Activated CD4-positive, CD25-positive, alpha-beta regulatory T cell treated with anti-CD3 and anti-CD28 coated beads, Interleukin-2, amount 50 U/mL, for 72 hours (primary cell): ENCODE data around the gene ASPDH.

Source experiments
- DNase-seq: peaks from one replicate; pipeline ENCODE4 v3.0.0; 2021

ASPDH gene

GRCh38 chr19:50494186-50495019 is 19.3 kb downstream of the ASPDH start:
- no peak for DNase-seq

- DNase-seq: no peak
Measured at GRCh38 chr19:50493171-50493570, 20.5 kb downstream of the ASPDH start.

GRCh38 chr19:50492303-50493052 is 21.2 kb downstream of the ASPDH start:
- DNase-seq: no peak

GRCh38 chr19:50490991-50491472 is 22.7 kb downstream of the ASPDH start:
- DNase-seq: no peak

GRCh38 chr19:50490411-50490811 is 23.3 kb downstream of the ASPDH start:
- no peak for DNase-seq

GRCh38 chr19:50489461-50490011 is 24.2 kb downstream of the ASPDH start:
- DNase-seq: no peak

- no peak for DNase-seq
Measured at GRCh38 chr19:50488389-50489194, 25.1 kb downstream of the ASPDH start.

GRCh38 chr19:50486823-50487515 is 26.7 kb downstream of the ASPDH start:
- DNase-seq: peak; percentile 74

GRCh38 chr19:50485284-50485955 is 28.3 kb downstream of the ASPDH start:
- DNase-seq: no peak

GRCh38 chr19:50482916-50483315 is 30.8 kb downstream of the ASPDH start:
- no peak for DNase-seq

- DNase-seq: no peak
Measured at GRCh38 chr19:50482271-50482855, 31.4 kb downstream of the ASPDH start.

GRCh38 chr19:50481351-50482149 is 32.2 kb downstream of the ASPDH start:
- no peak for DNase-seq

- DNase-seq: no peak
Measured at GRCh38 chr19:50480281-50481111, 33.2 kb downstream of the ASPDH start.

GRCh38 chr19:50479761-50480251 is 33.9 kb downstream of the ASPDH start:
- no peak for DNase-seq

- DNase-seq: no peak
Measured at GRCh38 chr19:50478901-50479715, 34.6 kb downstream of the ASPDH start.

- no peak for DNase-seq
Measured at GRCh38 chr19:50477751-50478515, 35.8 kb downstream of the ASPDH start.

GRCh38 chr19:50476907-50477238 is 36.8 kb downstream of the ASPDH start:
- no peak for DNase-seq
